GM19193 (cell line): ENCODE results near the gene CBX3.

Source experiments
- POLR2A ChIP-seq: IDR thresholded peaks from 4 replicates; pipeline ENCODE4 v1.6.1; 2011; ENCODE audit not compliant: insufficient read depth, insufficient read length; ENCODE audit errors: extremely low read depth

Gene CBX3

DNA sequence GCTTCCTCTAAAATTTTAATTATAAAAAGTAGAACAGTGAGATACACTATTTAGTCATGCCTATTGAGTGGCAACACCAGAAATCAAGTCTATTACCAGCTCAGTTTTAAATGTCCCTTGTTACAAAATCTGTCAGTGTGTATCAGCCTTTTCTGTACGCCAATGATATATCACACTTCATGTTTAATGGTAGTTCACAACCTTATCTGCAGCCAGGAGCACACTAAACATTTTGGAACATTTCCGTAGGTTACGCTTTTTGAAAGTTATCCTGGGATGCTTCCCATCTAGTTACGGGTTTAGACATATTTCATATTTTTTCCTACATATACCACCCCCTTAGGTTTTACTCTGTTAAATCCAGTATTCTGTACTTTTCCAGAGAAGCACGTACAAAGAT, 6.4 kb upstream of the CBX3 start:
- TF ChIP-seq POLR2A = no peak

DNA sequence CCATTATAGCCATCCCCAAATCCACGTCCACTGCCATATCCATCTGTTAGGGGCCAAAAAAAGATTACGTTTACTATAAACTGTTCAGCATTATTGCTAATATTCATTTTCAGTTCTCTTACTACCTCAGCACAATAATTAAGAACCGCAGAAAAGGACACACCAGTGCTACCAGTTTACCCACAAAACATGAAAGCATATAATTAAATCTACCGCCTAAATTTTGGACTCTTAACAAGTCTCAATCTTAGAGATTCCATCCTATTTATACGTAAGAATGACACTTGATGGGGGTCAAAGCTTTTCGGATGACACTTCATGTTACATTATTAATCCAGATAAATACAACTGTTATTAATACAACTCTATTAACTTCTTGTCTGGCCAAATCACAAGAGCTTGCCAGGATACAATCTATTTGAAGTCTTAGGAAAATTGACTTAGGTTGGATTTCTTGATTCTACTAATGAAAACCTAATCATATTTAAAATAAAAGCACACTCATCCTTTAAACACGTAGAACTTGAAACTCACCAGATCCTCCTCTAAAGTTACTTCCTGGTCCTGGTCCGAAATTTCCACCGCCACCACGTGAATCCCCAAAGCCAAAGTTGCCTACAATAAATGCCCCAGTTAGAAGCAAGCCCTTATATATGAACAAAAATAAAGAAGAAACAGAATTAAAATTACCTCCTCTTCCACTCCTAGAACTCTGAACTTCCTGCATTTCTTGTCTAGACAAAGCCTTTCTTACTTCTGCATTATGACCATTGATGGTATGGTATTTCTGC, 5.5 kb upstream of the CBX3 start:
- no peak for TF ChIP-seq POLR2A

DNA sequence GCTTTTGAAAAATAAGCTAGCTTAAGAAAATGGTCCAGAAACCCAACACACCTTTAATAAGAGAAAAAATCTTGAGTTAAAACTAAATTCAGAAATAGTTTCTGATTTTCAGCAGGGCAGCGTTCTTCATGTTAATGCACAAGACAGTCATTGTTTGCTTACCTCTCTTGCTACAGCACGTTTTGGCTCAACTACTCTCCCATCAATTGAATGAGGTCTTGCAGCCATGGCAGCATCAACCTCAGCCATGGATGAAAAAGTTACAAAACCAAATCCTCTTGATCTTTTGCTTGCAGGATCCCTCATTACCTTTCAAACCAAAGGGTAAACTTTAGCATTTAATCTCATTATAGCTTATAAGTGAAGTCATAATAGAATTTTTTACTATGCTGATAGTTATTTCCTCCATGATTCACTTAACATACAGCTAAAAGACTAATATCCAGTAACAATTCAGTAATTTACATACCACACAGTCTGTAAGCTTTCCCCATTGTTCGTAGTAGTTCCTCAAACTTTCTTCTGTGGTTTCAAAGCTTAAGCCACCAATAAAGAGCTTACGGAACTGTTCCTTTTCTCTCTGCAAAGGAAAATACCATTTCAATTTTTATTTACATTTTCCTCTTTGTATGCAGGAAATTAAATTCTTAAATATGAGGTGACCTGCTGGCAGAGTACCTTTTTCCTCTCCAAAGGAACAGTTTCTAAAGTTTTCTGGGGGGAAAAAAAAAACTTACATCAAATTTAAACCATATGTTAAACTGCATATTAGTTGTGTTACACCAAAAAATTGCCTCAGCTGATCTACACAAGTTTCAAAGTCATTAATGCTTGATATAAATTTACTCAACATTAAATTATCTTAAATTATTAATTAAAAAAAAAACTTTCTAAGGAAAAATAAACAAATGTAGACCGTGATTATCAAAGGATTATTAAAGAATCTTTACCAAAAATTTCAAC, 4.1 kb upstream of the CBX3 start:
- no peak for TF ChIP-seq POLR2A

DNA sequence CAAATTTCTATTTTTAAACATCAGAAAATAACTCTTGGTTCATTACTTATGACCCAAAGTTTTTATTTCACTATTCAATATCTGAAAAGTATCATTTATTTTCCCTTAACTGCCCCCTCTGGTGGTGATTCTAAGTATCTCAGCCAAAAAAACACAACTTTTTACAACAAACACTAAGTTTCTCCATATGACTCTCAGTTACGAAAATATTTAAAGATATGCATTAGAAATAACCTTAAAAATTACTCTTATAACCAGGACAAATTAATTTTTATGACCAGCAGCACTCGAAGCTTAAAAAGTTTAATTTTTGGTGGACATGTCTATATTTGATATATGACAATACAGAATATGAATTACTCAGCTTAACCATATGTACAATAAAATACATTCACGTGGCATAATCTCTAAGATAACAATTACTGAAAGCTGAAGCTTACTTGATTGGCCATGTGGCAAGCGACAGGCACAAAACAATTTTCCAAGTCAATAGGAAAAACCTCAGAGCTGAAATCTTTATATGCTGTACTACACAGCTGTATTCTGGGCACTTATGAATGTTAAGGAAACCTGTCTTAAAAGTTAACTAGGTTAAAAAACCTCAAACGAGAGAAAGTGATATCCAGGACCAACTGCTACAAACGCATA, 3.3 kb upstream of the CBX3 start:
- TF ChIP-seq POLR2A = no peak

DNA sequence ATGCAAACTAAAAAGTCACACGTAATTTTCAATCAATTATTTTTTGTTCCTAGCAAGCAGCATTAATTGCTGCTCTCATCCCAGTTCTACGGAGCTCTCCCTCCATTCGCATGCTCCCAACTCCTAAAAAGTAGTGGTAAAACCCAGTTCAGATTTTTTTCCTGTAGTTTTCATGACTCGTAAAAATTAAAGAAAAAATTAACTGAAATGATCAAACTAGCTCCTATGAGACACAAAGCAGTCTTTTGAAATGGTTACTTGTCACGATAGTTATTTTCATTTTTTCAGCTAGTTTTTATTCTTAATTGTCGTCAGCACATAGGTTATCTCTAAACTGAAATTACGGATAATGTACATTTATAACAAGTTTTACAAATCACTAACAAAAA, 2.8 kb upstream of the CBX3 start:
- TF ChIP-seq POLR2A = no peak

DNA sequence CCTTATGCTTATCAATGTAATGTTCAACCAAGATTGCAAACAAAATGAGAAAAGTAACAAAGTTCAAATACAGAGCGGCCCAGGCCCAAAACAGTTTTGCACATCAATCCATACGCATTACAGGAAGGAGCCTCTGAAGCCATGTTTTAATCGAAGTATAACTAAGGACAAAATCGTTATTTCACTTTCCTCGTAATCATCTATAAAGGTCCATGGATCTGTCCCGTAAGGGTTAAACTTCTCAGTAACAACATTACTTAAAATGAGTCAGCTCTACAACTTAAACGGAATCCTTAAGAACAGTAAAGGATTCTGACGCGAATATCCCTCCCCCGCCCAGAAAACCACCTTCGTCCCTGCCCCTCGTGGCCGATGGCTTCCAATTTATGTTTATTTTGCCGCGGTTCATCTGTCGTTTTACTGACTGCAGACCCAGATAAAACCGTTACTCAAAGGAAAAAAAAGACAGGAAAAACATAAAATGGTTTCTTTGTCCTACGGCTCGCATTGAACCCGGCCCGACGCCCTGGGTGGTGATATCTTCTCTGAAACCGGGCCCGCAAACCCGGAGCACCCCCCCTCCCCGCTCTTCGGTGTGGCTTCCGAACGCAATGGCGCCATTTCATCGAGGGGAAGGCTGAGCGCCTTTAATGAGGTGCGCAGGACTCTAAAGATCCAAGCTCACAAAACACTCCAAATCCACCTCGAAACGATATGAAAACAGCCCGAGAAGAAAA, 2.1 kb upstream of the CBX3 start:
- no peak for TF ChIP-seq POLR2A

DNA sequence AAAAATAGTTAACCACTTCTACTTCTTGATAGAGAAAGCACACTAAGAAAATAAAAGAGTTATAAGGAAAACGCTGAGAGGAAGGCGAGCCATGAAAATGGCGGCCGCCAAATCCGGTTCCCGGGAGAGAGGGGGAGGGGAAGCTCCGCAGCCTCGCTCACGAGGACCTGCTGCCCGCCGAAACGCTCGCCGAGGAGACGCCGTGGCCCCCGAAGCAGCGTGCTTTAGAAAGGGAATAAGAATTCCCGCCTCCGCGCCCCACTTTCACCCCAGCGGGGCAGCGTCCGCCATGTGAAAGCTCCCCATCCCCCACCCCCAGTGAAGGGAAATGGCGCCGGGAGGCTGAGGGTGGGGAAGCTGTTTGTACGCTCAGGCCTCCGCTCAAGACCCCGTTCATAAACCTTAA, 1.5 kb upstream of the CBX3 start:
- no peak for TF ChIP-seq POLR2A

DNA sequence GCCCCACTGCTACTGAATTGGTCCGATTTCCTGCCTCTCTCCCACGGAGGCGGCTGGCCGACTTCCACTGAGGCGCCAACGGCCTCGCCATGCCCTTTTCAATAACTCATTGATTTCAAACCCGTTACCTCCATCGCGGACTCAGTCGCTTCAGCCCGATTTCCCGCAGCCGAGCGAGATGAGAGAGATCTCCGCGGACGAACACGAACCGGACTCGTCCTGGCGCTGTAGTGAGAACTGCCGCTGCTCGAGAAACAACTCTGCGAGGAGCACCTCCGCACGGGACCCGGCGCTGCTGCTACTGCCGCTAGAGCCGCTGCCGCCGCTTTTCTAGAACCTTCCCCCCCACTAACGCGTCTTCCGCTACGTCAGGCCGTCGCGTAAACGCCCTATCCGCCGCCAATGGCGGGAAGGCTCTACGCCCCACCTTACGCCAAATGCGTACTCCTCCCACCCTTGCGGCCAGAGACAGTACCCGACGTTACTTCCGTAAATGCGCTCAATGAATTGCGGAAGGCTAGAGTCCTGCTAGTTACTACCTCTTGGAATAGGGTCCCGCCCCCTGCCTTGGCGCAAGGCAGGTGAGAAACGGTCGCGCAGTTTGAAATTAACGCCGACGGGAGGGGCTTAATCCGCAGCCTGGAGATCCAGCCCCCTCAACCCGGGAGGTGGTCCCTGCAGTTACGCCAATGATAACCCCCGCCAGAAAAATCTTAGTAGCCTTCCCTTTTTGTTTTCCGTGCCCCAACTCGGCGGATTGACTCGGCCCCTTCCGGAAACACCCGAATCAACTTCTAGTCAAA, 900 bp upstream of the CBX3 start, which contains the start of gene HNRNPA2B1:
Gene HNRNPA2B1, minus strand, starts transcription at position 303 of the 803 bp plus-strand sequence. Its CDS starts 169 bp downstream, at position 134.
- TF ChIP-seq POLR2A = peak; percentile 100

DNA sequence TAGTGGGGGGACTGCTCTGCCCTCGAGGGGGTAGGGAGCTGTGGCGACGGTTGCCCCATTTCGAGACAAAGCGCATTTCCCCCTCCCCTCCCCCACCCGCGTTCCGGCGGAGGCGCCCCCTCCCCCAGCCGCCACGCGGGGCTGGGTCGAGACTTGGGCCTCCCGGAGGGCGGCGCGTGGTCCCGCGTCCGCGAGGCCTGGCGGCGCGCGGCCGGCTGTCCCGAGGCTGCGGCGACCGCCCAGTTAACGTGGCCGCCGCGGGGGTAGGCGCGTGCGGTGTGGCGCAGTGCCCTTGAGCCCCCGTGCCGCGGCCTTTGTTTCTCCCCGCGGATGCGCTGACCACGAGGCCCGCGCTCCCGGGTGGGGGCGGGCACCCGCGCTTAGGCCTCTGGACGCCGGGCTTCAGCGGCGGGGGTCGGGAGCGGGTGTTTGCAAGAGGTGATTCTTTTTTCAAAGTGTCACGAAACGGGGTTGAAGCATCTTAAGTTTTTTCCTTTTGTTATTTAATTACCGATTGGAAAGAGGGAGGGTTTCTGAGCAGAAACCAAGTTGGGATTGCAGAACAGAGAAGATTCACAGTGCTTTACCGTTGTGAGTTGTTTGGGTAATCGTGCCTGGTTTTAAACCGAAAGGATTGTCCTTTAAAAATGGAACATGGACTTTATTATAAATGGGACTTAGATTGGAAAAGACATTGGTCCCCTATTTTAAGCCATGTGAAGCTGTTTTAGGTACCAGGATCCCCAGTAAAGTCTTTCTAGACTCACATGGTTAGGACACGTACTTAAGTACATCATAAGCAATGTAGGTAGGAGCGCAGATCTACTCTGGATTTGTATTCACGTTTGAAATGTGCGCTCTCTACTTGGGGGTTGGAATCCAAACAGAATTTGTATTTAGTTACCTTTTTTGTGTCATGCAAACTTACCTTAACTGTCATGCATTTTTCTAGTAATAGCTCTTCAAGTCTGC, 760 bp downstream of the CBX3 start:
- TF ChIP-seq POLR2A = no peak

DNA sequence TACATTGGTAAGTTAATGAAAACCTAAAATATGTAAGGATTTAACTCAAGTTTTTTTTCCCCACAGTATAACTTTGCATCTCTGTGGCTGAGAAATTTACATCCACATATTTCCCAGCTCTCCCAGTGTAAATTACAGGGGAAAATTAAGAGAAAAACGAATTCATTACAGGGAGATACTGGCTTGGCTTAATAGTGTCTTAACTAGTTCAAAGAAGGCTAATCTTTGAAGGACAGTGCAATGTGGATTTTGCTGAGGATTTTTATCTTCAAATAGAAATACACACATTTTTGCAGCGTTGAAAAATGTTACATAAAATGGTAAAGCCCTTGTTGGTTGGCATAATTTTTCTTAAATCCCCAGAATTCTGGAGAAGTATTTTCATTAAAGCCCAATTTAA, 1.5 kb downstream of the CBX3 start:
- no peak for TF ChIP-seq POLR2A

DNA sequence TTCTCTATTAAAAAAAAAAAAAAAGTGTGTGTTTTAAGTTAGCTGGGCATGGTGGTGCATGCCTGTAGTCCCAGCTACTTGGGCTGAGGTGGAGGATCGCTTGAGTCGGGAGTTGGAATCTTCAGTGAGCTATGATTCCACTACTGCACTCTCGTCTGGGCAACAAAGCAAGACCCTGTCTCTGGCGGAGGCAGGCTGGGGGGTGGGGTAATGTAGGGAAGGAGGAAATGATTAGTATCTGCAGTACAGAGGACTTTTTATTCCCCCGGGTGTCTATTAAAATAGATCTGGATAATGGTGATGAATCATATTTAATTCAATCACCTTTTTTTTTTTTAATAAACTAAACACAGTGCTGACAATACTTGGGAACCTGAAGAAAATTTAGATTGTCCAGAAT, 6.5 kb downstream of the CBX3 start:
- TF ChIP-seq POLR2A = no peak

DNA sequence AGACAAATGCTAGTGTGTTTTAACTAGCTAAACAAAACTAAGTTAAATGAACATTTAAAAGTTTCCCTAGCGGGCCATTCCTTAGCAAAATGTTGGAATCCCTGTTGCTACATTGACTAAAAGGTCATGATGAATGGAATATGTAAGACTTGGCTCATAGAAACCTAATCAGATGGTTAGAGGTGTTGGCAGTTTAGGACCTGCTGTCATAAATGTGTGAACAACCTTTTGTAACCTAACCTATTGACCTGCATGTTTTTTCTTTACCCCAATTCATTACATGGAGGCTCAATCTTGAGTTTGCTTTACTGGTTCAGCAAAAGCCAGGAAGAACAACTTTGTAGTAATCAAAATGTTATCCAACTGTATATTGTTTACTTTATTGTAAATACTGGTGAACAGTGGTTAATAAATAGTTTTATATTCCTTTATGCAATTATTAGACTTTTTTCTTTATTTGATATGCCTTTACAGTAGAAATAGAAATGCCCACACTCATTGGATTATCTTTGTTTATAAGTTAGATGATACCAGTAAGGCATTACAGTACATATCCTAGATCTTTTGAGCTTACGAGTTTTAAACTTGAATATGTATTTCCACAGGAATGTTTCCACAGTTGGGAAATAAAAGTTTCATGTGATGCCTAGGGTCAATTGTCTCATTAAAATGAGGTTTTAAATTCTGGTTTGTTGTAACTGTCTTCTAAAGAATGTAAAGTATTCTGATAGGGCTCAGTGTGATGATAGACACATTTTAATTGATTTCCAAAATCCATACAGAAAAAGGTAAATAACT, 11.6 kb downstream of the CBX3 start:
- TF ChIP-seq POLR2A = no peak
